ENCODE data around the gene MCM3. TPM values are rescaled to one million over a fixed set of nuclear protein-coding genes. Genes with fewer than 3 reads are reported as not detected.

The MCM3 gene
- total and polyA plus RNA-seq, 8 donors = 22.8 to 50.0 (median 30.8) TPM

DNA sequence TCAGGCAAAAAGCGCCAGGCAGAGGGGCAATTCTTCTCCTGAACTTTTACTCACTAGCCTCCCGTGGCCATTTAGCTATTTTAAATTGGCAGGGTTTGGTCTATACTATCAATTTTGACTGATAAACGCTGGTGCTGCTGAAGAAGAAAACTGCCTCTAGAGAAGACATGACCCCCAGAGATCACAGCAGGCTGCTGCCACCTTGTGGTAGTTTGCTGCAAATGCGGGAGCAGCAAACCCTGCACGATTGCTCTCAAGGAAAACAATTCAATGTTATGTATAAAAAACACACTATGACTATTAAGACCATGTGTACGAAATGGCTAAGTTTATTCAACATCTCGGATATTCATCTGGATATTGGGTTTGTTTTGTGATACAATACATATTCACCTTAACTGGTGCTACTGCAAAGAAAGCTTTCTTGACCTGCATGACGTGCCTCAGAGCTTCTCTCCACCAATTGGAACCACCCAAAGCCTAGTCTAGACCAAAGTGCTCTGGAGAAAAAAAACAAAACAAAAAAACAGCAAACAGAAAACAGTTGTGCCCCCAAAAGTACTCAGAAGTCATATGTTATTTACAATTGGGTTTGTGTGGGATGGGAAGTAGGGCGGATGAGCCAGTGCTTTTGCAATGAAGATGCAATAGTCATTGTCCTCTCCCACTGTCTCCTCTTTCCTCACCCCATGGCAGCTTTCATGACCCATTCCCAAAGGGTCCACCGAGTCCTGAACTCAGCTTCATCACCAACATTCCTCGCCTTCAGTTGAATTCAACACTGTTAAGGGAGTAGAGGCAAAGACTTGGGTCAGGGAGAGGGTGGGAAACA is 20.6 kb downstream of the MCM3 start:
- H3K36me3 ChIP-seq = peaks cover 43 to 70% (median 68%) of the 10 kb centered on the region in 4 donors
- no peaks in the 10 kb centered on the region for H3K4me1 ChIP-seq
- no peaks in the 10 kb centered on the region for H3K27me3 ChIP-seq
- no peak overlapping the region for H3K27ac ChIP-seq
- TF ChIP-seq CTCF (IDR thresholded peaks at IDR 0.05) (peak in 5 of 7 experiments; percentile 52 to 94 (median 83)), EP300 (IDR thresholded peaks at IDR 0.05) (no peak), POLR2A (IDR thresholded peaks at IDR 0.05) (no peak)
- H3K4me3 ChIP-seq = no peak overlapping the region
- WGBS, 5 donors = 45 to 48% (median 46%) methylated on average over 11 of the region's 11 CpGs
- intact Hi-C loops (cut with DNase I; ENCODE audit: low total_unique reads) = no loop called here
- peak; percentile 62 to 85 for DNase-seq
- H3K9me3 ChIP-seq = no peaks in the 10 kb centered on the region

- H3K4me3 ChIP-seq = no peak overlapping the region
- TF ChIP-seq POLR2AphosphoS5 (IDR thresholded peaks at IDR 0.05) = no peak
- no peak for TF ChIP-seq POLR2A (IDR thresholded peaks at IDR 0.05)
- no peak for TF ChIP-seq CTCF (IDR thresholded peaks at IDR 0.05)
- no peak for TF ChIP-seq EP300 (IDR thresholded peaks at IDR 0.05)
- no peak for DNase-seq
- H3K27ac ChIP-seq = no peak overlapping the region
- H3K9me3 ChIP-seq = no peaks in the 10 kb centered on the region
- H3K27me3 ChIP-seq = no peaks in the 10 kb centered on the region
- no peaks in the 10 kb centered on the region for H3K4me1 ChIP-seq
- intact Hi-C loops (cut with DNase I; ENCODE audit: low total_unique reads) = no loop called here
- WGBS, 5 donors = 84 to 91% (median 89%) methylated on average over 9 of the region's 9 CpGs
- H3K36me3 ChIP-seq = peaks cover 32 to 59% (median 56%) of the 10 kb centered on the region in 4 donors
Observed at GRCh38 chr6:52262620-52263344, 21.8 kb downstream of the MCM3 start.

- 70 to 85% (median 74%) methylated on average over 6 of the region's 6 CpGs for WGBS, 5 donors
- DNase-seq = no peak
- no peak overlapping the region for H3K4me3 ChIP-seq
- no peaks in the 10 kb centered on the region for H3K4me1 ChIP-seq
- H3K36me3 ChIP-seq = peaks cover 21 to 43% (median 41%) of the 10 kb centered on the region in 4 donors
- no peaks in the 10 kb centered on the region for H3K27me3 ChIP-seq
- no peak for TF ChIP-seq CTCF (IDR thresholded peaks at IDR 0.05)
- no peak for TF ChIP-seq EP300 (IDR thresholded peaks at IDR 0.05)
- no peak for TF ChIP-seq POLR2A (IDR thresholded peaks at IDR 0.05)
- no peak for TF ChIP-seq POLR2AphosphoS5 (IDR thresholded peaks at IDR 0.05)
- H3K9me3 ChIP-seq = no peaks in the 10 kb centered on the region
- H3K27ac ChIP-seq = no peak overlapping the region
- intact Hi-C loops (cut with DNase I; ENCODE audit: low total_unique reads) = no loop called here
Observed at GRCh38 chr6:52261229-52261628, 23.3 kb downstream of the MCM3 start.

GRCh38 chr6:52260634-52261033 is 23.9 kb downstream of the MCM3 start:
- TF ChIP-seq CTCF (IDR thresholded peaks at IDR 0.05) = no peak
- no peak for TF ChIP-seq POLR2A (IDR thresholded peaks at IDR 0.05)
- no peak for TF ChIP-seq EP300 (IDR thresholded peaks at IDR 0.05)
- no peak for TF ChIP-seq POLR2AphosphoS5 (IDR thresholded peaks at IDR 0.05)
- no peak overlapping the region for H3K4me3 ChIP-seq
- no peak overlapping the region for H3K27ac ChIP-seq
- H3K36me3 ChIP-seq = peaks cover 16 to 38% (median 35%) of the 10 kb centered on the region in 4 donors
- no peaks in the 10 kb centered on the region for H3K4me1 ChIP-seq
- intact Hi-C loops (cut with DNase I; ENCODE audit: low total_unique reads) = no loop called here
- peaks cover 0 to 2% (median 0%) of the 10 kb centered on the region in 3 donors for H3K27me3 ChIP-seq
- WGBS, 5 donors = 81 to 94% (median 88%) methylated on average over 3 of the region's 3 CpGs
- no peaks in the 10 kb centered on the region for H3K9me3 ChIP-seq
- no peak for DNase-seq

Measured in stomach (tissue), 9 donors.